GM12891 (cell line): ENCODE measurements around the gene HNRNPA1.

Source experiments
- PAX5 ChIP-seq: IDR thresholded peaks from 2 replicates; pipeline ENCODE4 v1.6.1; 2011; ENCODE audit warnings: low read length, moderate library complexity, mild to moderate bottlenecking; ENCODE audit not compliant: insufficient read depth, severe bottlenecking
- POLR2A ChIP-seq: IDR thresholded peaks from 2 replicates; pipeline ENCODE4 v1.6.1; 2011; ENCODE audit warnings: low read depth, low read length, control low read depth
- POLR2AphosphoS5 ChIP-seq: IDR thresholded peaks from 2 replicates; pipeline ENCODE4 v1.6.1; 2011; ENCODE audit warnings: low read depth, low read length, control low read depth
- SPI1 ChIP-seq: IDR thresholded peaks from 2 replicates; pipeline ENCODE4 v1.6.1; 2011; ENCODE audit warnings: low read depth, low read length, control low read depth
- TAF1 ChIP-seq: IDR thresholded peaks from 2 replicates; pipeline ENCODE4 v1.6.1; 2011; ENCODE audit warnings: low read depth, low read length, control low read depth

GRCh38 chr12:54296393-54297099 is 16.0 kb downstream of the HNRNPA1 start:
- no peak for TF ChIP-seq POLR2A
- TF ChIP-seq POLR2AphosphoS5 = no peak
- TF ChIP-seq TAF1 = no peak
- TF ChIP-seq SPI1 = no peak
- TF ChIP-seq PAX5 = no peak
